Mesenteric fat pad (tissue), 1 donor: ENCODE results near the gene CCBE1. TPM values are rescaled to one million over a fixed set of nuclear protein-coding genes. Genes with fewer than 3 reads are reported as not detected.

Experiments used
- DNase-seq: peaks from one replicate; pipeline ENCODE4 v3.0.0-alpha.2; 2020; ENCODE audit warnings: low spot score
- total RNA-seq: library from RNA; stranded (reverse); fragmentation: NEBNext Ultra II Directional; extraction: Animal tissue kit (Norgen Biotek cat#: 25700); gene quantifications from one replicate; pipeline ENCODE4 v1.2.1, GENCODE V29; 2021
- donor health status: DM: yes; HTN: yes; CAD: no.

CCBE1 gene
- total RNA-seq, 1 donor from 2014 or later: 2.3 TPM

DNA sequence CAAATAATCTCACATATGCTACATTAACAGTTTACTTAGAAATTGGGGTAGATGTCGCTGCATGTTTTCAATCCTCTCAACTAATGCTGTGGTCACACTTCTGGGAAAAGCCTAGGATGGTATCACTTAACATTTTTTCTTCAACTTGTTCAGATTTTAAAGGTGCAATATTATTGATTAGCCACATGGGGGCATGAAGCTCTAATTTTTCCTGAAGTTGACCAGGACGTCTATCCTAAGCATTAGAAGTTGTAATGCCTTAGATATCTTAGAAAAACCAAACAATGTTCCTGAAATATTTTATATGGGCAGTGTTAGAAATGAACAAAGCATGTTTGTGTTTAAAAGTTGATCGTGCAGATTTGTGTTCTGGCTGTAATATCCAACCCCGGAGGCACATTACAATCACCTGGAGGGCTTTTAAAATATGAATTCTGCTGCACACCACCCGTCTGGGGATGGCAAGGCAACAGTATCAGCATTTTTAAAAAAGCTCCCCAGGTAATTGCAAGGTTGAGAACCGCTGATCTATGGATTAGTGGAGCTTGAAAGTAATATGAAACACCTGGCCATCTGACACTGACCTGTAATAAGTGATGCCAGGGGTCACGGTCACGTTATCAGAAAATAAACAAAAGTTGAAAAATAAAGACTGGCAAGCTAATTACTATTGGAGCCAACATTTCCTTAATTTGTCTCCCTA is 237.7 kb downstream of the CCBE1 start:
- no peak for DNase-seq

GRCh38 chr18:59458575-59458974 is 238.6 kb downstream of the CCBE1 start:
- DNase-seq: no peak

- DNase-seq: no peak
Measured at GRCh38 chr18:59456657-59457056, 240.6 kb downstream of the CCBE1 start.

DNA sequence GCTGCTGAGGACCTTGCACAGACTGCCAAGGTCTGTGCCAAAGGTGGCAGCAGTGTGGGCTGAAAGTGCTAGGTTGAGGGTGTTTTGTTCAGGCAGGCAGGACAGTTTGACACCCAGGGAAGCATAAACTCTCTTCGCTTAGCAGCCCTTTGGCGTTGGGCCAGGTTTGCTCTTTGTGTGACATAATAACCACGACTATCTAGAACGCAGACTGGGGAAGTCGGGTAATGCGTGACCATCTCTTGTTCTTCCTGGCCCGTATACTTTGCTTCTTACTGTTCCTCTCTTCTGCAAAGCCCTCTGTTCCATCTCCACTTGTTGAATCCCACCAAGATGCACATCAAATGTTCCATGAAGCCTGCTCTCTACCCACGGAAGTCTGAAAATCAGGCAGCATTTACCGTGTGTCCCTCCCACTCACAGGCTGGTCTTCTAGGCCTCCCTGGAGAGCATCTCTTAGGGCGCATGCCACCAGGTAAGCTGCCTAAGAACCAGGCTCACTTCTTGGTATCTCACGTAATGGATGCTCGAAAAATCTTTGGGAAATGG is 241.4 kb downstream of the CCBE1 start:
- DNase-seq: no peak

- DNase-seq: no peak
Measured at GRCh38 chr18:59454909-59455727, 242.1 kb downstream of the CCBE1 start.

DNA sequence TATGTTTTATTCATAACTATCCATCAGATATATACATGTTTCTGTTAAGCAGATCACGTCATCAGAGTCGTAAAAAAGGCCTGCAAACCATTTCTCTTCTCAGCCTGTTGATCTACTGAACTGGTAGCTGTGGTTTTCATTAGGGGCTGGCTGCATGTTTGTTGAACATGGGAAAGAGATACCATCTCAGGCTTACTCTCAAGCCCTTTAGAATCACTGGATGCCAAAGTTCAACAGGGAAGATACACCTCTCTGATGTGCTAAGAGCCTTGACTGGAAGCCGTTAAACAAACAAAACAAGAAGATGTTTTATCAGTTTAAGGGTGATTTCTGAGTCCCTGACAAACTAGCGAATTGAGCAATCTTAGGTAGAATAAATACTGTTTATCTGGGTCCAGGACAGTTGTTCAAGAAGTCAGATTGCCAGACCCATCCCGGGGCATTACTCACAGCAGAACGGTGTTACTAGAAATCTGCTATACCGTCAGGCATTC is 243.7 kb downstream of the CCBE1 start:
- no peak for DNase-seq

- DNase-seq: no peak
Measured at GRCh38 chr18:59451963-59452362, 245.3 kb downstream of the CCBE1 start.

DNA sequence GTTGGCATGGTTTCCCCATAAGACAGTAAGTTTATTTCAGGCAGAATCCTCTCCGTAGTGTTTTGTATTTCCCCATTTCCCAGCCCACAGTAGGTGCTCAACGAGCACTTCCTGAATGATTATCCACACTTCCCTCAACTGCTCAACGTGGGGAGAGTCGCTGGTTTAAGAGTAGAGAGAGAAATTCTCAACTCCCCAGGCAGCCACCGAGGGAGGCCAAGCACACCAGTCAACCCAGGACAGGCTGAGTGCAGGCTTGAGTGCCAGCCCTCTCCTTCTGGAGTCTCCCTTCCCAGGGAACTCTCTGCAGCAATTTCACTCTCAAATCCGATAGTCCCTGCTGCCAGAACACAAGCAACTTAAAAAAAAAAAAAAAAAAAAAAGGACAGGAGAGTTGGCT is 246.2 kb downstream of the CCBE1 start:
- DNase-seq: no peak

DNA sequence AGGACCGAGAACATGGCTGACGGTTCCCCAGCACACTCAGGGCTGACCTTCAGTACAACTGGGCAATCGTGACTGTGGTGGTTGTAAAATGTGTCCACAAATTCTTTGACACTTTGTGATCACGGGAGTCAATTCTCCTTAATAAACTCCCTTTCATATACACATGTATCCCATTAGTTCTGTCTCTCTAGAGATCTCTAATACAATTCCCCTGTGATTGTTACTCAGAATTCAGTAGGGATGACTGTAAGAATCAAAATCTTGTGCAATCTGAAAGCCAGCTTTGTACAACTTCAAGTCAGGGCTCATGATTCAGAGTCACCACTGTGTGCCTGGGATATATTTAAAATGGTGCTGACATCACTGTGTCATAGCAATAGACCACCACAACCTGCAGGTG is 248.7 kb downstream of the CCBE1 start:
- DNase-seq: no peak

DNA sequence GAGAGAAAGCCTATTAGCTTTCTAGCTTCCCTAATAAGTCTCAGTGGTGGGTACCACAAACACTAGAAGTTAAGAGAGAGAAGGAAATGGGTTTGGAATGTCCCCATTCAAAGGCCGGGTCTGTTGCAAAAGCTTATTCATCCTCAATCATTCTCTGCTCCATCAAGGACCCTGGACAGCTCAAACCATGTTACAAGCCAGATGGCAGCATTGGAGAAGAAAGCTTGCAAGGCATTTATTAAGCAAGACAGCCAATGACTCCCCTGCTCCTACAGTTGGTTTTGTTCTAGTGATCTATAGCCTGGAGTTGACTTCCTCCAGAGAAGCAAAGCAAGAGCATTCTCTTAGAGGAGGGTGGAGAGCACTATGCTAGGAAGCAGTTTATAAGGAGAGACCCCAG is 251.2 kb downstream of the CCBE1 start:
- DNase-seq: no peak

- no peak for DNase-seq
Measured at GRCh38 chr18:59437851-59438569, 259.2 kb downstream of the CCBE1 start.

DNA sequence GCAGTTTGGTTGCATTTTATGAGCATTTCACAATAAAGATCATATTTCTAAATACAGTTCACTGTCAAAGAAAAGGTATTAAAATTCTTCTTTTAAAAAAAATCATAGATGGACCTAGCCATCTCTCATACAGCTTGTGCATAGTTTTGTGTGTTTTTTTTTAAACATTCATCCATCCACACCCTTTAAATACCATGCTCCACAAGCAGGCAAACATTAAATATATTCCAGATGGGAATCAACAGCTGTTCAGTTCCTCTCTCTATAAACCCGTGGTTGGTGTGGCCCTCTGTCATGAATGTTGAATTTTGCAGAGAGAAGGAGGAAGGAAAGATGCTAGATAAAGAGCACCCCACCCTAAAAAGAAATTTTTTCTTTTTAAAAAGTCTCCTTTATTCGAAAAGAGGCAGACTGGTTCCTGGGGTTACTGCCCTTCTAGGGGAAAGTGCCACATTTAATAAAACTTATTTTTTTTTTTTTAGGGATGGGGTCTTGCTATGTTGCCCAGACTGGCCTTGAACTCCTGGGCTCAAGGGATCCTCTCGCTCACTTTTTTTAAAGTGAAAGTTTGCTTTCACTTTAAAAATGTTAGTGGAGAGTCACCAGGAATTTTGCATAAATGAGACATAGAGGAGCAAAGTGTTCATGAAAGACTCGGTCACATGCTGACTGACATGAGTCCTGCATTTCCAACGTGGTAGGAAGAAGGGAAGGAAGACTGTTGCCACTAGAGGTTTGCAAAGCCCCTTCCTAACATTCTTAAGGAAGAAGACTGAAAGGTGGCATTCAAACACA is 264.2 kb downstream of the CCBE1 start:
- no peak for DNase-seq

GRCh38 chr18:59431131-59431530 is 266.1 kb downstream of the CCBE1 start:
- no peak for DNase-seq

DNA sequence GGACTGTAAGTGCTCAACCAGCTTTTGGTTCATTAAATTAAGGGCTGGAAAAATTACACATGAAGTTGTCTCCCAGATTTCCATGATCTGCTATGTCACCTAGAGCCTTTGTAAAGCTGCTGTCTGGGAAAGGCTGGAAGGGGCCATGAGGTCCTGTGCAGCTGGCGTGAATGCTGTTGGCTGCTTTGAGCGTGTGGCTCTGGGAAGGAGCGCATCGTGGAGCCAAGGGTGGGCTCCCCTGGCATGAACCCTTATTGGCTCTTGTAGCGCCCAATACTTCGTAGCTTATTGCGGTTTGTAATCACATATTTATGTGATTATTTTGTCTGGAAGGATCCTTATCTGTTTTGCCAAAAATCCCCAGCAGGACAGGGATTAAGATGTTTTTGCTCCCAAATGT is 267.6 kb downstream of the CCBE1 start:
- no peak for DNase-seq

DNA sequence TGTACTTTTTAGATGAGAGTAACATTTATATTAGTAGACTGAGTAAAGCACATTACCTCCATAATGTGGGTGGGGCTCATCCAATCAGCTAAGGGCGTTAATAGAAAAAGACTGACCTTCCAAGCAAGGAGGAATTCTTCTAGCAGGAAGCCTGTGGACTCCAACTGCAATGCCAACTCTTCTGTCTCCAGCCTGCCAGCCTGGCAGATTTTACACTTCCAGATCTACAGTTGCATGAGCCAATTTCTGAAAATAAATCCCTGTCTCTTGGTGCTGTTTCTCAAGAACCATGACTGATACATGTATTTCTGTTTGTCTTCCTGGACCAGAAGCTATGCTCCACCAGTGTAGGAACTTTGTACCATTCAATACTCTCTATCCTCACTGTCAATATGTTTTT is 269.2 kb downstream of the CCBE1 start:
- DNase-seq: no peak

- no peak for DNase-seq
Measured at GRCh38 chr18:59426855-59427254, 270.4 kb downstream of the CCBE1 start.

DNA sequence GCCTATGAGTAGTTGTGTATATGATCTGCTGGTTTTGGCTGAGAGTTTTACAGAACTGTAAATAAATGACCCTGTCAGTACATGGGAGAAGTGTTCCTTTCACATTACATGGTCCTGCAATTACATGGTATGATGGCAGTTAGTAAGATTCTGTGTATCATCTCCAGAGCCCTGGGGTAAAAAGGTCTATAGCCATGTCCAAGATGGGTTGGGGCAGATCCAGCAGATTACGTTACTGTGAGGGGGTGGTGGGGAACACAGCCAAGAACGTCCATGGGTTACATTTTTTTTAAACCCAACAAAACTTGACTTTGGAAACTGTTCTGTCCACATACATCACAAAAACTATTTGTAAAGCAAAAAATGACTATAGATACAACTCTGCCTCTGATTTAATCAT is 274.0 kb downstream of the CCBE1 start:
- DNase-seq: no peak

GRCh38 chr18:59420244-59420643 is 277.0 kb downstream of the CCBE1 start:
- DNase-seq: no peak

DNA sequence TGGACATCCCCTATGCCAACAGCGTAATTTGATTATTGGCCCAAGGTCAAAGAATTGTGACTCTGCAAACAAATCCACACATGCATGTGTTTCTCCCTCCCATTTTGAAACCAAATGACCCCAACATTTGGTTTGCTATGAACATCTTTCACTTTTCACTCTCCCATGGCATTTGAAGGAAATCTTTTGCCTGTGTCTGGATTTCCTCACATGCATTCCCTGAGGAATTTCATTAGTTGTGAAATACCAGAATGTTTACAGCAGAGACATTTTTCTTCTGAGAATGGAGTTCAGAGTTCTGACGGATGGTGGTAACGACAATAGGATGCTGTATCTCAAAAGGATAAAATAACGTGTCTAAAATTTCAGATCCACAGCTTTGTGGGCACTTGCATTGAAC is 277.8 kb downstream of the CCBE1 start:
- no peak for DNase-seq

- no peak for DNase-seq
Measured at GRCh38 chr18:59416818-59417217, 280.4 kb downstream of the CCBE1 start.

DNA sequence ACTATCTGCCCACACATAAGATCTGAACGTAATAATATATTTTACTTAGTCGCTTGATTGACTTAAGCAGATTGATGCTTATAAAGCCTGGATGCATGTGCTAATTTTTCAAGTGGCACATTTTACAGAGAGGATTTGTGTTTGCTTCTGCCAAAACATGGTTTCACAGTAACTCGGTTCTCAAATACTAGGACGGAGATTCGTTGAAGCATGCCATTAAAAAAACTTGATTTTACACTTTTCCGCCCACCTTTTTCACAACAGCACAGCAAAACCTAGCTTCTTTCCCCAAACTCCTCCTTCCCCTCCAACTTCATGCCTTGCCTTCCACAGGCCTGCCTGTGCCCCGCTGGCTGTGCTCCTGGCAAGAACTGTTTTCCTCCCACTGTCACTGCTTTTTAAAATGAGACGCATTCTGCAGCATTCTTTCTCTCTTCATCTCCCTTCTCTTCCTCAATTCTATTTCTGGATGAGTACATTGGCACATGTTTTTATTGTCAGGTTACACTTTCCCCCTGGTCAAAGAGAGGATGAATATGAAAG is 283.0 kb downstream of the CCBE1 start:
- no peak for DNase-seq
